ENCODE data around the gene RAI1.
"Not testable (repeated sequence)": the region's sequence is repeated elsewhere in the genome, so short reads cannot be mapped to it uniquely, and the experiment has no call there.

The RAI1 gene

GRCh38 chr17:17798573-17799255, 117.5 kb downstream of the RAI1 start:
- DNase-seq (ENCODE audit: low read depth in 3 of 3), result no peak

GRCh38 chr17:17800504-17801021, 119.3 kb downstream of the RAI1 start:
- DNase-seq (ENCODE audit: low read depth in 3 of 3), result no peak

DNA sequence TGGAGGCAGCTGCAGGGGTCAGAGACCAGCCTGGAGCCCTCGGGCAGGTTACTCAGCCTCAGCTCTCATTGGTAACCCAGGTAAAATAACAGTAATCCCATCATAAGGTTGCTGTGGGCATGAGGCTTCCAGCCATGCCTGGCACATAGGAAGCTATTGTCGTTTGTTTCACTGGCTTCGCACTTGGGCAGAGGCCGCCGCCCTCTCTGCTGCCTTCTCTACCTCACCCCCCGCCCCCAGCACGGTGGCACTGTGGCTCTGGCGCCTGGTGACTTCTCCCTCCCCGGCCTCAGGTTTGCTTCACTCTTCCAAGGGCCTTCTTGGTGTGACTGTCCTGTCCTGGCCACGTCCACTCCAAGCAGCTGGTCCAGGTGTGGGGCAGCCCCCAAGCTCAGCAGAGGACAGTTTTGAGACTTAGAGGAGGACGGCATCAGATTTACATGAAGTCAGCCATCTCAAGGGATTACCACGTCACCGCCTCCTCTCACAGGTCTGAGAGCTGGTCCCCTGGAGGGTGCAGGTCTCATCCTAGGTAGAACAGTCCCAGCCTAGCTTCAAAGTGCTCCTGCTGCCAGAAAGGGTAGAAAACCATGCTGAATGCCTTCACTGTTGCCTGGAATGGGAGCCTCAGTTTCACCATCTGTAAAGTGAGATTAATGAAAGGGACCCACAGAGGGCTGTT, 120.7 kb downstream of the RAI1 start:
- no peak for DNase-seq (ENCODE audit: low read depth in 3 of 3)

- DNase-seq (ENCODE audit: low read depth in 3 of 3), result no peak
Measured at GRCh38 chr17:17804007-17804406, 122.7 kb downstream of the RAI1 start.

DNA sequence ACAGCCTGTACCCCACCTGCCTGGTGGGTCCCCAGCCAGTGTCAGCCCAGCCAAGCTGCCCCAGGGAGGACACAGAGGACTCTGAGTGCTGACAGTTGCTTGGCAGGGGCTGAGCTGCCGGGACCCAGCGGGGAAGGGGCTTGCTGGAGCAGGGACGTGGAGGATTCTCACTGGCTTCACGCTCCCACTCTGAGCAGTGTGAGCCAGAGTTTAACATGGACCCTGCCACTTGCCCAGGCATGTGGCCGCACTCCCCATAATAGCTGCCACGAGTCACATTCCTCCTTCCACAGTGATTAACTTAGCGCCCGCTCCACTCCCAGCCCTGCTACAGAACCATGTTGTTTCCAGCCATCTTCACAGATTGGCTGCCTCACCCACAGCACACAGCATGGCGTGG, 124.3 kb downstream of the RAI1 start:
- DNase-seq (ENCODE audit: low read depth in 3 of 3), result no peak

GRCh38 chr17:17806035-17806434, 124.8 kb downstream of the RAI1 start:
- no peak for DNase-seq (ENCODE audit: low read depth in 3 of 3)

- no peak for DNase-seq (ENCODE audit: low read depth in 3 of 3)
Measured at GRCh38 chr17:17806611-17807274, 125.5 kb downstream of the RAI1 start.

GRCh38 chr17:17807440-17807839, 126.2 kb downstream of the RAI1 start:
- DNase-seq (ENCODE audit: low read depth in 3 of 3), result no peak

DNA sequence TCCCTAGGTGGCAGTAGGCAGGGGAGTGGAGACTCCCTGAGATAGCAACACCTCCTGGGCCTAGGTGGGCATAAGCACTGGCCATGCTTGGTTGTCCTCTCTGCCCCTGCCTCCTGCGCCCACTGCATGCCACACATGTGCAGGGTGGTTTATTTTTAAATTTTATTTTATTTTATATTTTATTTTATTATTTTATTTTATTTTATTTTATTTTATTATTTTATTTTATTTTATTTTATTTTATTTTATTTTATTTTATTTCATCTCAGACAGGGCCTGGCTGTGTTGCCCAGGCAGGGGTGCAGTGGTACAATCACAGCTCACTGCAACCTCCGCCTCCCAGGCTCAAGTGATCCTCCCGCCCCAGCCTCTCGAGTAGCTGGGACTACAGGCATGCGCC, 126.9 kb downstream of the RAI1 start:
- not testable (repeated sequence) for DNase-seq (ENCODE audit: low read depth in 3 of 3)

DNA sequence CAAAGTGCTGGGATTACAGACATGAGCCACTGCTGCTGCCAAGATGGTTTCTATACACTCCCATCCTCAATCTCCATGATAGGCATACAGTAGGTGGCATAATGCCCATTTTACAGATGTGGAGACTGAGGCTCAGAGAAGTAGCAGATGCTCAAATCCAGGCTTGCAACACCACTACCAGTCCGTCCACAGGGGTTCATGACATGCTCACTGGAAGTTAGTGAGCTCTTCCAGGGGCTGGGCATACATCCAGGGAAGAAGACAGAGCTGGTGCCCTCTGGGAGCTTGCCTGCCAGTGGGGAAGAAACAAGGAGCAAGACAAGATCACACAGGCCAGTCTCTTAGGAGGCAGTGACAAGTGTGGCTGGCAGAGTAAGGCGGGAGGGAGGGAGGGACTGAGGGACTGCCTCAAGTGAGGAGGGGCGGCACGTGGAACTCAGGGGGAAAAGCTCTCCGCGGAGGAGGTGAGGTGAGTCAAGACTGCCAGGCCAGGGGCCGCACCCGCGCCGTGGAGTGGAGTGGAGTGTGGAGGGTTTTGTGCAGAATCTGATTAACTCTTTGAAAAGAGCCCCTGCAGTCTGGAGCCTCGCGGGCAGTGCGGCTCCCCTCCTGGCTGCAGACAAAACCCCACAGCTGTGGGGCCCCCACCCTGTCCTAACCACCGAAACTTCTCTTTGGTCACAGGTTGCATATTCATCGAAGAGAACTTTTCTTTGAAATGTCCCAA, 127.6 kb downstream of the RAI1 start:
- no peak for DNase-seq (ENCODE audit: low read depth in 3 of 3)

DNA sequence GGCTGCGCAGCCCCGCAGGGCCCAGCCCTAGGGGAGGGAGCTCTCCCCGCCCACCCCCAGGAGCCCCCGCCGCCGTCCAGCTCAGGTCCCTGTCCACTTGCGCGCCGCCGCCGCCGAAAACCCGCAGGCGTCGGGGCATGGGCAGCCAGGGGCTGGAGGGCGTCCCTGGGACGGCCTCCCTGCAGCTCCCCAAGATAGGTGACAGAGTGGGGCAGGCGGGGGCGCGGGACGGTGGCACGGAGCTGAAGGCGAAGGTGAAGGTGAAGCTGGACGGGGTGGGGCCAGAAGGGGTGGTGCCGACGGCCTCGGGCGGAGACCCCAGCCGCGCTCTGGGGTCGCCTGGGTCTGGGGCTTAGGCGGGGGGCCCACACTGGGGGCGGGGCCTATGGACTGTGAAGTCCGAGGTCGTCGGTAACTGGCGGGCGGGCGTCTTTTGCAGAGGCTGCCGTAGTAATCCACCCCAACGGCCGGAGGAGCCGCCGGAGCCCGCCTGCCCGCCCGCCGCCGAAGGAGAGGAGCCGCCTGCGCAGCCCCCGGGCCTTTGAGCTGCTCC, 128.3 kb downstream of the RAI1 start:
- DNase-seq (ENCODE audit: low read depth in 3 of 3), result no peak

DNA sequence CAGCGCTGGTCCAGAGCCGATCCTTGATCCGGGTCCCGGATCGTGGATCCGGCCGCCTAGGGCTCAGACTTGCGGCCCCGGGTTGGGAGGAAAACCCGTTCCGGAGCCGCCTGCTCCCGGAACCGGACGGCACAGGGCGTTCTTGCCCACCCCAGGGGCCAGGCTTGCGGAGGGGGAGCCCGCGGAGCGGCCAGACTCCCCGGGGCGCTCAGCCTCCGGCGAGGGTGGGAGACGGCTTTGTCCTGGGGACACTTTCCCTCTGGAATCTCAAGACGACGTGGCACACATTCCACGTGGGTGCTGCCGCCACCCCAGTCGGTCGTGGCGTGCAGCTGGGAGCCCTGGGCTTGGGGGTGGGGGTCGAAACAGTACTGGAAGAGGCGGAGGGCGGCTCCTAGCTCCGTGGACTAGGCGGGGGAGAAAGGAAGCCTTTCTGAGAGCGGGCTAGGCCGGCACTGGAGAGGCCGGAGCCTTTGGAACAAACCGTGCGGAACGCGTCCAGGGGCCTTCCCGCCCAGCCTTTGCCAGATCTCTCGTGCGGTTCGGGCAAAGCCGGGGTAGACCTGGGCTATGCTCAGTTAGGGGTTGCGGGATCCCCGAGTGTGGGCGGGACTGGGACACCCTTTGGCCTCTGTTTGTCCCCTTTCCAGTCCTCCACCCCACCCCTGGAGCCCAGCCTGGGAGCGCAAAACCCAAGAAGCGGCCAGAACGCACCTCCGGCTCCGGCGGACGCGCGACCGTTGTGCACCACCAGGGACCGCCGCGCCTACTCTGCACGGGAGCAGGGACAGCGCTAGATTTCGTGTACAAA, 129.0 kb downstream of the RAI1 start:
- no peak for DNase-seq (ENCODE audit: low read depth in 3 of 3)

- no peak for DNase-seq (ENCODE audit: low read depth in 3 of 3)
Measured at GRCh38 chr17:17810895-17811248, 129.6 kb downstream of the RAI1 start.

- DNase-seq (ENCODE audit: low read depth in 3 of 3), result no peak
Measured at GRCh38 chr17:17811381-17812210, 130.3 kb downstream of the RAI1 start.

DNA sequence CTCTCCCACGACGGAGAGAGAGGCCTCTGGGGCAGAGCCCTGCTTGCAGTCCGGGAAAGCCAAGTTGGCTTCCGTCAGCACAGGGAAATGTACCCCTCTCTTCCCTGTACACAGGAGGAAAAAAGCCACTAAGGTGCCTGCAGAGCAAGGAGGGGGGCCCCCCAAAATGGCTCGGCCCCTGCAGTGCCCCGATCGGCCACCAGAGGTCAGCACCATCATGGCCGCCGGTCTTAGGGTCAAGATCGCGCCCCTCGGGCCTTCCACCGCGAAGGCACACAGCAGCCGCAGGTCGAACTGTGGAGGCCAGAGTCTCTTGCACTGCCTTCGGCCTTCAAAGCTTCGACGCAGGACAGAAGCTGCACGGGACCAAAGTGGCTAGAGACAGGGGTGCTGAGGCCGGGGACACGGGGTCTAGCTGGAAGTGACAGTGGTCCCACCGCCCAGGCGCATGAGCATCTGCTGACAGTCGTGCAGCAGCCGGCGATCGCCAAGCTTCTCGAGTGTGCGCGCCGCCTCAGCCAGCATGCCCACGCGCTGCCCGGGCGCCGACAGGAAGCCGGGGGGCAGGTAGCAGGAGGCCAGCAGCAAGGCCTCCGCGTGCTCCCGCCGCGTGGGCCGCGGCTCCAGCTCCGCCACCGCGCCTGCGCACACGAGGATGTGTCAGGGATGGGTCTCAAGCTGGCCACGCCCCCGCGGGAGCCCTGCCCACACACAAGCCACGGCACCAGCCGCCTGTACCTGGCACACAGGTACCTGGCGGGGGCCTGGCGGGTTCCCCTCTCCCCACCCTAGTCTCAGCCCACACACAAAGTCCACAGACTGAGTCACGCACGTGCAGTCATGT, 131.2 kb downstream of the RAI1 start:
- DNase-seq (ENCODE audit: low read depth in 3 of 3), result peak in 2 of 3 experiments; percentile 29 to 50

DNA sequence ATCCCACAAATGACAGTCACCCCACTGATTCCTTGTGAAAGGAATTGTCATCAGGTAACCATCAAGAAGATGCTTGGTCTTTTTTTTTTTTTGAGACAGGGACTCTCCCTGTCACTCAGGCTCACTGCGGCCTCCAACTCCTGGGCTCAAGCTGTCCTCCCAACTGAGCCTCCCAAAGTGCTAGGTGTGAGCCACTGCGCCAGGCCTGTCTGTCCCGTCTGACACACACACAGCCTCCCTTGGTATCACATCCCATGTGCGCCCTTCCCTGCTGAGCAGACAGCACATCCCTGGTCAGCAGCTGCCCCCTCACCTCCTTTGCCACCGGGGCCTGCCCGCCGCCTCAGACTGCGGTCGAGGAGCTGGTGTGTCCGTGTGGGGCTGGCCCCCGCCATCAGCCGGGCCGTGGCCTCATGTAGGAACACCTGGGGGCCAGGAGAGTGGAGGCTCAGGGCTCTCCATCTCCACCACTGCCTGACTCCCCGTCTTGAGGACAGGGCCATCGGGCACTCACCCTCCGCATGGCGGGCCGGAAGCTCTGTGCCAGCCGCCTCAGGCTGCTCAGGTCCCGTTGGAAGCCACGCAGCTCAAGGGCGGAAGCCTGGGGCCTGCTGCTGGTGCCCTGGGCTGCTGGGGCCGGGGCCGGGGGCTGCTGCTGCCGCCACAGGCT, 131.9 kb downstream of the RAI1 start:
- DNase-seq (ENCODE audit: low read depth in 3 of 3), result no peak

DNA sequence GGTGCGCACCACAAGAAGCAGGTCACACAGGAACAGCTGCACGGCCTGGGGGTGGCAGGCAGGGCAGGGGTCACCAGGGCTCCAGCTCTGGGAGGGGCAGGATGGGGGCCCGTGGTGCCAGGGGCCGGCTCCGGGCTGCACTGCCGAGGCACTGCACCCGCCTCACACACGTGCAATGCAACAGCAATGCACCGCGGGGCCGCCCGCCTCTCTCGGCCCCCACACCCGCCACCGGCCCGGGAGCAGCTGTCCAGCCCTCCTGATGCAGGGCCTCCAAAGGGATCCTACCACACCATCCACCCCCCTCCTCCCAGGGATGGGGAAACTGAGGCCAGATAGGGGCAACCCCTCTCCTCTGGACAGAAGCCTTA, 132.5 kb downstream of the RAI1 start:
- no peak for DNase-seq (ENCODE audit: low read depth in 3 of 3)

DNA sequence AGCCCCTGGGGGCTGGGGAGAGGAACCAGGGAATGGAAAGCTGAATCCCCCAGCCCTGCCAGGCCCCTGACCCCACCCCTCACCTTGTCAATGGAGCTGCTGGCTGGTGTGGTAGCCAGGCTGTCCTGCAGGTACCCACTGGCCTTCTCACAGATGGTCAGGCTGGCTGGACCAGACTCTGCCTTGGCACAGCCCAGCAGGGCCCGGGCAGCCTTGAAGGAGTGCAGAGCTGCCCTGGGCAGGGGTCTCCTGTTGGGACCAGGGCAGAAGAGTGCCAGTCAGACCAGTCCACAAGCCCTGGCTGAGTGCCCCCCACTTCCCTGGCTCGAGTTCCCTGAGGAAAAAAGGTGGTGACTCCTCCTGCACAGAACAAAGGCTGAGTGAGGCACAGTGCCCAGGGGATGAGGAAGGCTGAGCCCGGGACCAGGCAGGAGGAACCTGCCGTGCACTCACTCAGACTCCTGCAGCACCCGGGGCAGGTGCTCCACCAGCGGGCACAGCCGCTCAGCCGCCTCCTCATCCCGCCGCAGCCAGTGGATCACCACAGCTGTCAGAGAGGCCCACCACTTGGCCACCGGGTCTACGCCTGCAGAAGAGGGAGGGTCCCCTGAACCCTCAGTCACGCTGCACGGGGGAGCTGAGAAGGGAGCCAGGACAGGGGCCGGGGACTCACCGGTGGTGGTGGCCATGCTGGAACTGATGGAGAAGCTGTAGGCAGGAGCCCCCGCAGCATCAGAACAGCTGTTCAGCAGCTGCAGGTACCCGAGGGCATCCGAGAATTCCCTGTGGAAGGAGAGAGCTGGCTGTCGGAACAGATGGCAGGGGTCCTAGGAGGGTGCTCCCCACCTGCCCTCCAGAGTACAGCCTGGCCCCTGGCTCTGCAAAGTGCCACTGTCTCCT, 133.2 kb downstream of the RAI1 start:
- no peak for DNase-seq (ENCODE audit: low read depth in 3 of 3)

All from stimulated activated CD4-positive, alpha-beta T cell treated with anti-CD3 and anti-CD28 coated beads, TNF-alpha, amount 100 ng/mL, for 24 hours (primary cell).